HG03108 (cell line): ENCODE data around the gene CD63.

Experiments used
- ATAC-seq: cut with Tn5 transposase; IDR thresholded peaks from one replicate; pipeline ENCODE4 v1.9.1; 2021; ENCODE audit warnings: moderate library complexity; ENCODE audit not compliant: unreplicated experiment

The CD63 gene

DNA sequence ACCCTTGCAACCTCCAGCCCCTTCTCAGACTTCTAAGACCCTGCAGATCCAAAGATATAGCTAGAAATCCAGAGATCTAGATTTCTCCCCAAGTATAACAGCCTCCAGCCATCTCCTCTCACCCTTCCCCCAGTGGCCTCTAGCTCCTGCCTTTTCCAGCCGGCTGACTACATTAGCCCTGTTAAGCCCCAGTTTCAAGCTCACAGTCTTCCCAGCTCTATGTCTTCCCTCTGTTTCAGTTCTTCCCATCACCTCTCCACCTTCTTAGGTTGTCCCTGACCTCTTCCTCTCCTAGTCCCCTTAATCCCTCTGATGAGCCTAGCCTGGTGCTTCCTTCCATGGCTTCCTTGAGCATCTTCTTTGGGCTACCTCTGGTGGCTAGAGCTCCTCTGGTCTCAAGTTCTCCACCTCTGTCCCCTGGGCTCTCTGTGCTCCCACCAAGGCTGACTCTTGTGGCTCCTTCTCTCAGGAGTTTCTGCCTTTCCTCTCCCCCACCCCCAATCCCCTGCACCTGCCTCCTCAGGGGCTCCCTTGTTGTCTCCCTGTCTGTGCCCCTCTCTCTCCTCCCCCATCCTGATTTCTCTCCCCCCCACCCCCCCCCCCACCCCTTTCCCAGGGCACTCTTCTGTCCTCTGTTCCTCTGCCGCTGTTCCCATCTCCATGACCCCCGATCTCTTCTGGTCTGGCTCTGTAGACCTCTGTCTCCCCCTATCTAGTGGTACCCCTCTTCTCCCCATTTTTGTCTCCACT, 13.3 kb upstream of the CD63 start:
- ATAC-seq, result no peak

DNA sequence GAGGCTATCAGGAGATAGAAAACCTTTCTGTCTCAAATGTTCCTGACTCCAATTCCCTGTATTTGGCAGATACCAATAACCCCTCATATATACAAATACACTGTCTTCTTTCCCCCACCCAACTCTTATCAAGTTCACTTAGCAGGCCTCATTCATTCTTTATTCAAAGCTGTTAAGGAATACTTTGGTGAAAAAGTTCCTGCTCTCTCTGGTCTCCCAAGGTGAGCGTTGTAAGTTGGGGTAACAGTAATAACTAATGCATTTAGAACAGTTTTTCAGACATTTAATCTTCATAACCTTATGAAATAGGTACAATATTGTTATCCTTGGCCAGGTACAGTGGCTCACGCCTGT, 10.2 kb upstream of the CD63 start:
- ATAC-seq, result no peak

DNA sequence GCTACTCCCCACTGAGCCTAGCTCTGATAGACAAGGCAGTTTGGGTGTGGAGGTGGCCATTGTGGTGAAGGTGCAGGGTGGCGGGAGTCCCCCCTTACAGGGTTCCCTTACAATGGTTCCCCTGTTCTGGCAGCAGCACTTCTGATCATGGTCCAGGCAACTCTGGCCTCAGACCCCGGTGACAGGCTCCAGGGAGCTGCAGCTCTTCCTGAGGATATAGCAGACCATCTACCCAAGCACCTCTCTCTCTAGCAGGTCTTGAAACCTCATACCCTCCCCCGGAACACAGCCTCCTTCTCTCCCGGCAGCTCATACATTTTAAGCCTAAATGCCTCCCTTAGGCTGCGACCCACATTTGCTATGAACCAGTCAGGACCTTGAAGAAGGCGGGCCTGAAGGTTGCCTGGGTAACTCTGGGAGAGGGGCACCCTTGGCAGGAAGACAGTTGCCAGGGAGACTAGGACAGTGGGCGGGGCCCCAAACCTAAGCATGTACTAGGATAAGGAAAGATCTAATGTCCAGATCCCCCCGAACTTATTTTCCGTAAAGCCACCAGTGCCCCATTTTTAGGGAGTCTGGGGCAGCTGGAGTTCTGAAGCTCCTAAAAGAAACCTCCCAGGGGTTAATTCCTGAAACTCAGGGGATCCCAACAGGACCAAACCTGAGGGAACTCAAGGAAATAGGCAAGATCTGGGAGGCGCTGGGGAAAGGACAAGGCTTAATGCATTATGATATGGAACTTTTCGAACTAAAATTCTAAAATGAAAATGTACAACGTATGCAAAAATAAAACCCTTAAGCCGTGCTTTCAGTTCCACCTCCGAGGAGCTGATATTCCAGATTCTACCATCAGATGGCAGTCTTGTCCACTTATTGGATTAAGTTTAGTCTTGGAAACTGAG, 9.6 kb upstream of the CD63 start:
- peak; percentile 86 for ATAC-seq

DNA sequence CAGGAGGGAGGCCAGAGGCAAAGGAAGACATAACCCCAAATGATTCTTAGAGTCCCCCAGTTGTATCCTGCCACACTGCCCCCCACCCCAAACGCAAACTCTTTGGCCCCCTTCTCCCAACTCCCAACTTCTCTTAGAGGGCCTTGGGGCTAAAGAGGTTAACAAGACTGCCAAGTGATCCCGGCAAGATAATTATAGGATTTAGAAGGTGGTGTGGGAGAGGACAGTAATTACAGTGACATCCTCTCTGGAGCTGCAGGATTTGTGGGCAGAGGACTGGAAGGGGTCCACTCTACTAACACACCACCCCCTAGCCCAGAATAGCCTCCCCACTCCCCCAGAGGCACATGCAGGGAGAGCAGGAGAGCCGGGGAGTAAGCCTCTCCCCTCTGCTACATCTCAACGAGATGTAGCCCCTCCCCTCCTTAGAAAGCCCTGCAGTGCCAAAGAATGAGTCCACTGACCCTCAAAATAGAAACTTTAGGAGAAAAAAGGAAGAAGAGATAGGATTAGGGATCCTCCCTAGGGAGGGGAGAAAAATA, 8.8 kb upstream of the CD63 start:
- no peak for ATAC-seq

DNA sequence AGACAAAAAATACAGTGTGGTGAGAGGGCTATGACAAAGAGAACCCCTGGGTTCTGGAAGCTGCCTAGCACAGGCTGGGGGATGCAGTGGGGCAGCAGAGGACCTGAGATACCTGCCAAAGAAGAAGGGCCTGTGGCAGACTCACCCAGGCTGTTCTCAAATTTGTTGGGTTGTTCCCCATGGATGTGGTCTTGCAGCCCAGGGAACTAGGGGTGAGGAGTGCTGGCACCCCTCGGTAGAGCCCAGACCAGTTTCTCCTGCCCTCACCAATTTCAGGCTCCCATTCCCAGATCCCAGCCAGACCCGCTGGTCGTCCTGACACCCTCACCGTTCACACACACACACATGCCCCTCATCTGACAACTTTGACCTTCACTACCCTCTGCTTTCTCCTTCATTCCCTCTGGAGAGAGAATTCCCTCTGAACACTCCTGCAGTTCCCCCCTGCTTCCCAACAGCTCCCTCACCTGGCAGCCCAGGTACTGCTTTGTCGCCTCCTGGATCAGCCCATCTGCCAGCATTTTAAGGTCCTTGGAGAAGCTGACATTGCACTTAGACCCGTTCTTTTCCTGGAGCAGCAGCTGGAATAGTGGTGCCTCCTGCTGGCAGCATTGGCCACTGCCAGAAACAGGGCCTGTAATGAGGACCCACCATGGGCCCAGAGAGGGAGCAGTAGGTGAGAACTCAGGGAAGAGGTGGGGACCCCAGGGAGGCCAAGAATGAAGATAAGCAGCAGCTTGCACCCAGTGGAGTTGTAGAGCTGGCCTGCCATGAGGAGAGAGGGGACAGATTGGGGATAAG, 8.2 kb upstream of the CD63 start:
- ATAC-seq, result no peak

DNA sequence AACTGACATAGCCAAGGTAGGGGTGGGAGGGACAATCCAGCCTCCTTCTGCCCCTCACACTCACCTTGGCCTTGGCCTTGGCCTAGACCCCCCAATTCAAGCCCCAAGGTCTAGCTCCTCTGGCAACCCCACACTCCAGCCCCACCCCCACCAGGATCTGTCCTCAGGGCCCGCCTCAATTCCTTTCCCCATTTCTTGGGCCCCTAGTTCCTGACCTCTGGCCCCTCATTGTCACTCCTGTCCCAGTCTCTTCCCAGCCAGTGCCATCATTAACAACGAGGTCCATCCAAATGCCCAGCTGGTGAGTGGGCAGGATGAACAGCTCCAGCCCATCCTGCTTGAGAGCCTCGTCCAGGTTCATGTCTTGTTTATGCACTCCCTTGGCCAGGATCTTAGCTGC, 7.3 kb upstream of the CD63 start:
- no peak for ATAC-seq

DNA sequence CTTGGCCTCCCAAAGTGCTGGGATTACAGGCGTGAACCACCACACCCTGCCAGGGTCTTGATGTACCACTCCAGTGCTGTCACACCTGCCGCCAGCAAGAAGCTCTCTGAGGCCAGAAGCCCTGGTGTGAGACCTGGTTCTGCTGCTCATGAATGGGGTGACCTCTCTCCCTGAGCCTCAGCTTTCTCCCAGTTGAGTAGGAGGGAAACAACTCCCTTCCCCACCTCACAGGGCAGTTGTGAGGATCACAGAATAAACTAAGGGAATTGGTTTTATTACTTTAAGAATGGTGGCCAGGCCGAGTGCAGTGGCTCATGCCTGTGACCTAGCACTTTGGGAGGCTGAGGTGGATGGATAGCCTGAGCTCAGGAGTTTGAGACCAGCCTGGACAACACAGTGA, 5.8 kb upstream of the CD63 start:
- ATAC-seq, result no peak

DNA sequence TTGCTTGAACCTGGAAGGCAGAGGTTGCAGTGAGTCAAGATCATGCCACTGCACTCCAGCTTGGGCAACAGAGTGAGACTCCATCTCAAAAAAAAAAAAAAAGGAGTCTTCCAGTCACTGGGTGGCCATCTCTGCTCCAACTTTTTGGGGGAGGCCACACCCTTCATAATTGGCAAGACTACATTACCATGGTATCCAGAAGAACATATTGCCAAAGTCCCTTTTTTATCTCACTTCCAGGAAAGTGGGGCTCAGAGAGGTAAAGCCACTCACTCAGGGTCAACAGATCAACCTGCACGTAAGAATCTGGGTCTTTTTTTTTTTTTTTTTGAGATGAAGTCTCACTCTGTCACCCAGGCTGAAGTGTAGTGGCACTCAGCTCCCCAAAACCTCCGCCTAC, 5.0 kb upstream of the CD63 start:
- no peak for ATAC-seq

DNA sequence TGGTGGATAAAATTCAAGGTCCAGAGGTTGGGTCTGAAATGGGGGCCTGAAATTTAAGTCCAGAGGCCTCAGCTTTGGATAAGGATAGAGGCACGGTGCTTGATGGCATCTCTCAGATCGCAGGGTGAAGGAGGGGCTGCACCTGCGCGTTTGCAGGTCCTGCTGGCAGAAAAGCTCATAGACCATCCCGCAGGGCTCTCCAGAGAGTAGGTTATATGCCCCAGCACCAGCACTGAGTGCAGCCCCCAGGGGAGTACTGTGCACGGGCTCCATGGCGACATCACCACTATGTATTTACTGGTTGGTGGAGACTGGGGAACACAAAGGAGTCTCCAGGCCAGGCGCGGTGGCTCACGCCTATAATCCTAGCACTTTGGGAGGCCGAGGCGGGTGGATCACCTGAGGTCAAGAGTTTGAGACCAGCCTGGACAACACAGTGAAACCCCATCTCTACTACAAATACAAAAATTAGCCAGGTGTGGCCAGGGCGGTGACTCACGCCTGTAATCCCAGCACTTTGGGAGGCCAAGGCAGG, 4.3 kb upstream of the CD63 start:
- no peak for ATAC-seq

DNA sequence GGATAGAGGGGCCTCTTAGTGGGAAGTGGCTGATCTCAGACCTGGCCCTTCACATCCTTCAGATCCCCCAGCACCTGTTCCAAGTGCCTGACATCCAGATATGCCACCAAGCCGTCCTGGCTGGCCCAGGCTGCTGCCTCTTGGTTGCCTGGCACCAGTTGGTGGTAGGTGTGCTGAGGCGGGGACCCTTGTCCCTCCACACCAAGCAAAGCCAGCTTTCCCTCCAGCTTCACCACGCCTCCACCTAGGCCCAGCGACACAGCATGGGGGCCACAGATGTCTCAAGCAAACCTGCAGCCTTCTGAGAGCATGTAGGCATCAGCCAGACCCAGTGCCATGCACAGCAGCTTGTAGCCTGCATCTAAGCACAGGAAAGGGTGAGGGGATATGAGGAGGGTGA, 3.5 kb upstream of the CD63 start:
- no peak for ATAC-seq

DNA sequence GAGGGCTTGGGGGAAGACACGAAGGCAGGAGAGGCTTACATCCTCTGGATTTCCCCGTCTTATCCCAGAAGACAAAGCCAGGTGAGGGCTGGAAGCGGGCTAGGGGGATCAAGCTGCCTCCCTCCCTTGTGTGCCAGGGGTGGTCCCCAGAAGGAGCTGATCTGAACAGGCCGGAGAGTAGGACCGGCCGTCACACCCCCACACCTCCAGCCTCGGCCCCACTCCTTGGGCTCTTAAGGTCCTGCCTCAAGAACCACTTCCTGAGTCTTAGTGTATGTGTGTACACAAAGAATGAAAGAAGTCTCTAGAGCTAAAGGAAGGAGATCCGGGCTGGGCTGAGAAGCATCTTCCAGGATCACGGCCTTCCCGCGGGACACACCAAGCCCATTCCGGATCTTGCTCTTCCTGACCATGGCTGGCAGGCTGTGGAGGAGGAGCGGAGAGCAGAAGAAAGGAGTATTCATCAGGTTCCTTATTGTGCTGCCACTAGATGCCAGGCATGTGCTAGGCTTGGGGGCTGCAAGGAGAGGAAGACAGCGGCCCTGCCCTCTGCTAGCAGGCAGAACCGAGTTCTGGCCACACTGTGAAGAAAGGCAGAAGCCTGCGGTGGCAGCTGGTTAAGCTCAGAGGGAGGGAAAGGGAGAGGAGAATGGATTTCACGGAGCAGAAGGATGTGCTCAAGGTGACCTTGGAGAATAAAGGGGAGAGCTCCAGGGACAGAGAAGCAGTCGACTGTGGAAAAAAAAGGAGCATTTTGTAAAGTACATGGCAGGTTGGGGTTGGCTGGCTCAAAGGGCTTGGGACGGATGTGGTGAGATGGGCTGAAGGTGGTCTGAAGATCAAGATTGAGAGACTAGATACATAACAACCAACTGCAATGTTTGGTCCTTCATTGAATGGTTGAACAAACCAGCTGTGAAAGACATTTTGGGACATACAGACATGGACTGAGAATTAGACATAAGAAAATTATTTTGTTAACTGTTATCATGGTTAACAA, 1.3 kb upstream of the CD63 start:
- ATAC-seq, result peak; percentile 39

DNA sequence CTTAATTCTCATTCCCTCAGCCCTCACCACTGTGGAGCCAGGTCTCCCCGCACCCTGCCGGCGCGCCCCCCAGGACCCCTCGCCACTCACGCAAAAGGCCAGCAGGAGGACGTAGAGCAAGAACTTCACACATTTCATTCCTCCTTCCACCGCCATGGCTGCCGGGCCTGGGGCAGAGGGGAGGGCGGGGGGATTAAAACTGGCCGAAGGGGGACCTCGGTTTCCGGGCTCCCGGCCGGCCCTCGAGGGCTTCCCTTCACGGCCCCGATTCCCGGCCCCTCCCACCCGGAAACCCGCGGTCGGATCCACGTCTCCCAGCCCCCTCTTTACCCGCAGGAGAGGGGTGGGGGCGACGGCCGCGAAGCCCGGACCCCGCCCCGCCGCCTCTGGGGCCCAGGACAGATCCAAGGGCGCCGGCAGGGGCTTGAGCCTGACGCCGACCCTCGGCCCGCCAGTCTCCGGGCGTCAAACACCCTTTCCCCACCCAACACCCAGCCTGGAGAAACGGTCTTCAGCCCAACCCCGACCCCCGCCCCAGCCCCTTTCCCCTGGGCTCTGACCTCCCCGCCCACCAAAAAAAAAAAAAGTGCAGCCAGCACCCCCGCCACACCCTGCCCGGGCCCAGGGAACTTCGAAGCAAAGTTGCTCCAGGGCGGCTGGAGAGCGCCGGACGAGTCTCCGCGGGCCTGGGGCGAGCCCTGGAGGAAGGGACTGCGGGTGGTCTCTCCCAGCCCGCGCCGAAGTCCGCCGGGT, 447 bp downstream of the CD63 start:
- ATAC-seq, result peak; percentile 11

DNA sequence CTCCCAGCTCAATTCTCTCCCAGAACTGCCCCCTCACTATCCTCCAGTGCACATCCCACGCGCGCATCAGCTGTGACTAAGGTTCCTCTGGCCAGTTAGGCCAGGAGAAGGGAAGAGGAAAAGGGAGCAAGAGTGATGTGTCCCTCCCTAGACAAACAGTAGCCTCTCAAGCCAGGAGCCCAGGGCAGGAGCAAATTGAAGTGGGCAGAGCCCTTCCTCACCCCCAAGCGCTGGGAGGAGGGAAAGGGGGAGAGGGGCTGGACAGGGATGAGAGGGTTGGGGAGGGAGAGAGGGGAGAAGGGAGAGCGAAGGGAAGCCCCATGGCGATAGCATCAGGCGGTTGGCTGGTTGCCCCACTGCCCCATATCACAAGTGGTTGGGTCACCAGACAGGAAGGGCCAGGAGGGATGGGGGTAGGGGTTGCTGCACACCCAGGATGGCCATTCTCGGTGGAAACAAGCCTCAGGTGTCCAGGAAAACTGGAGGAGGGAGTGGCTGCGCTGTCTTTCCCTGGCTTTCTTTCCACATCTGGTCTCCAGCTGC, 1.1 kb downstream of the CD63 start:
- no peak for ATAC-seq

DNA sequence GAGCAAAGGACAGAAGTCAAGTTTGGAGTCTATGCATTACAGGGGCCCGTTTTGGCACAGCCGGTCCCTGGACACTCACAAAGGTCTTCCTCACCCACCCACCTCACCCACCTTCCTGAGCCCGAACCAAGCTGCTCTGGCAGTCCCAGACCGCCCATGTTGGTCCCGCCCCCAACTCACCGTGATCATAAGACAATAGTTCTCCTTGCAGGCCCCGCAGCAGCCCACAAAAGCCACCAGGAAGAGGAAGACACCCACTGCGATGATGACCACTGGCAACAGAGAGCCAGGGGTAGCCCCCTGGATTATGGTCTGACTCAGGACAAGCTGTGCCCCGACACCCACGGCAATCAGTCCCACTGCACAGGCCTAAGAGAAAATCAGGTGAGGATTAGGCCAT, 1.8 kb downstream of the CD63 start:
- ATAC-seq, result no peak

DNA sequence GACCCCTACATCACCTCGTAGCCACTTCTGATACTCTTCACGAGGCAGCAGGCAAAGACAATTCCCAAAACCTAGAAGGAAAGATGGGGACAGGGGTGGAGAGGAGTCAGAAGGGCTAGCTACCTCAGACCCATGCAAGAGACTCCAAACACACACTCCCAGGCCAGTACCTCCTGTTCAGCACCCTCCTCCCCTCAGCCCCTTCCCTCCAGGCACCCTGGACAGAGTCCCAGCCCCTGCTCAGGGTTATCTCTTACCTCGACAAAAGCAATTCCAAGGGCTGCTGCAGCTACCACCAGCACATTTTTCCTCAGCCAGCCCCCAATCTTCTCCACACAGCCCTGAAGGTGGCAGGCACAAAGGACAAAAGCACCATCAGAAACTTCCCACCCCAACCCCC, 3.3 kb downstream of the CD63 start:
- ATAC-seq, result no peak

DNA sequence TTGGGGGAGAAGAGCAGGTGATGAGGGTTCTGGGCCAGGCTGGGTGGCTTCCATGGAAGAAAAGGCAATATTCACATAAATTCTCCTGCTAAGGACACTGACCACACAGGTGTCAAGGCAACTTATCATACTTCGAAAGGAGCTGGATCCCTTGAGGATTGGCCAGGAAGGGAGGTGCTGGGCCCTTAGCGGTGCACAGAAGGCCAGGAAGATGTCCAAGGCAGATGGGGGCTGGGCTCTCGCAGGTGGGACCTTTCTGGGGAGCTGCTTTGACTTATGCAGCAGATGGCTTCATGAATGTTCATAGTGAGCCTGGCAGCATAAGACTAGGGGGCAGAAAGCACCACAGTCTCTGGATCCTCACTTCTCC, 3.9 kb downstream of the CD63 start:
- no peak for ATAC-seq

DNA sequence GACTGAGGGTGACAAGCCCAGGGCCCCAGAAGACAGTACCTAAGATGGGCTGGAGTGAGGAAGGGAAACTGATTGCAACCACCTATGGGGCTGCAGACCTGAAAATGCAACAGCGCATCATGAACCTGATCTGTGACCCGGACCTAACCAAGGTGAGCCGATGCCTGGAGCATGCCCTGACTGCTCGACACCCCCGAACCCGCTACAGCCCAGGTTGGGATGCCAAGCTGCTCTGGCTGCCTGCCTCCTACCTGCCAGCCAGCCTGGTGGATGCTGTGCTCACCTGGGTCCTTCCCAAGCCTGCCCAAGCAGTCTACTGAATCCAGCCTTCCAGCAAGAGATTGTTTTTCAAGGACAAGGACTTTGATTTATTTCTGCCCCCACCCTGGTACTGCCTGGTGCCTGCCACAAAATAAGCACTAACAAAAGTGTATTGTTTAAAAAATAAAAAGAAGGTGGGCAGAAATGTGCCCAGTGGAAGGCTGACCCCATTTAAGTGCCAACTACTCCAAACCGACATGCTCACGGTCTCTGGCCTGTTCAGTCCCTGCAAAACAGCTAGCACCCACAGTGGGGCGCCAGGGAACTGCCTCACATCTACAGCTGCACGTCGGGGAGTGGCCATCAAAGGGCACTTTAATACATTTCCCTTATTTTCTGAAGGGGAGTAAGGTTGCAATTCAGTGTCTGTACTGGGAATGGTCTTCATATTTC, 4.4 kb downstream of the CD63 start:
- no peak for ATAC-seq

DNA sequence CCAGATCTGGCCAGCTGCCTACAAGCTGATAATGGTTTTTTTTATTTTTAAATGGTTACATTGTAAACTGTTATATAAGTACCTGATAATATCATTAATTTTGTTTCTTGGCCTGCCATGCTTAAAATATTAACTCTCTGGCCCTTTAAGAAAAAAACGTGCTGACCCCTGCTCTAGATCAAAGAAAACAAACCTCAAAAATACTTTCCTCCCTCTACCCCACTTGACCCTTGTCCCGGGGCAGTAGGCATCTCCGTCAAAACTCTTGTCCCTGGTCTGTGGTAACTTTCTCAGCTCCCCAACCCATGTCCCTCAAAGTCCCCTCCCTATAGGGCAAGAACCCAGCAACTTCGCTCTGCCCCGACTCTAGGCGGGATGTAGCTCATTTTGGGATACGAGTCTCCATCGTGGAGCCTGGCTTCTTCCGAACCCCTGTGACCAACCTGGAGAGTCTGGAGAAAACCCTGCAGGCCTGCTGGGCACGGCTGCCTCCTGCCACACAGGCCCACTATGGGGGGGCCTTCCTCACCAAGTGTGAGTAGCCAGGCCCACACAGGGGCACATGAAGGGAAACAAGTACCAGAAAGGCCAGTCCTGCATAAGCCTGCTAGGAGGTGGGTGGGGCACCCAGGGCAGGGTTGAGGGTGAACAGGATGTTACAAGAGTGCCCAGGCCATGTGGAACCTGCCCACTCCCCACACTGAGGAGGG, 5.1 kb downstream of the CD63 start:
- ATAC-seq, result no peak
